Gastrocnemius medialis (tissue), 4 donors: ENCODE measurements around the gene ZFHX2. TPM values are rescaled to one million over a fixed set of nuclear protein-coding genes. Genes with fewer than 3 reads are reported as not detected.
"Not testable (repeated sequence)": the region's sequence is repeated elsewhere in the genome, so short reads cannot be mapped to it uniquely, and the experiment has no call there.

Experiments used
- ATAC-seq, 2 donors: fragments of 150-250 bp; one replicate each; pipeline ENCODE4 v1.9.1; 2016
- DNase-seq, 2 donors: peaks; one replicate each; pipeline ENCODE4 v3.0.0-alpha.2; 2019
- H3K27ac ChIP-seq, 4 donors: fragments of 200-600 bp; sonication (generic); 1 replicate in 1 of 4; 2 replicates in 3 of 4; pipeline ENCODE4 v1.5.1; 2016 to 2018; ENCODE audit warnings: mild to moderate bottlenecking in 2 of 4, moderate library complexity in 1 of 4
- H3K27me3 ChIP-seq, 3 donors: fragments of 200-600 bp; sonication (generic) in 2 of 3; 1 replicate in 1 of 3; 2 replicates in 2 of 3; pipeline versions ENCODE4 v1.5.1 to v1.6.0; 2016 to 2019; ENCODE audit warnings: mild to moderate bottlenecking in 1 of 3, moderate library complexity in 1 of 3
- H3K36me3 ChIP-seq, 2 donors: fragments of 200-600 bp; sonication (generic) in 1 of 2; one replicate each; pipeline ENCODE4 v1.5.1; 2017 to 2018
- H3K4me1 ChIP-seq, 2 donors: fragments of 200-600 bp; sonication (generic) in 1 of 2; one replicate each; pipeline ENCODE4 v1.5.1; 2016 to 2017; ENCODE audit warnings: mild to moderate bottlenecking in 2 of 2
- H3K4me3 ChIP-seq, 4 donors: fragments of 200-600 bp; sonication (generic) in 3 of 4; 1 replicate in 1 of 4; 2 replicates in 3 of 4; pipeline ENCODE4 v1.5.1; 2016 to 2019; ENCODE audit warnings: mild to moderate bottlenecking in 2 of 4
- H3K9me3 ChIP-seq, 3 donors: fragments of 200-600 bp; sonication (generic) in 2 of 3; 1 replicate in 1 of 3; 2 replicates in 2 of 3; pipeline ENCODE4 v1.5.1; 2016 to 2019
- CTCF ChIP-seq, 5 experiments: fragments of 450-650 bp in 3 of 5; fragments of 200-600 bp in 2 of 5; sonication (generic) in 2 of 5; IDR thresholded peaks in 4 of 5; conservative IDR thresholded peaks in 1 of 5; 1 replicate in 4 of 5; 2 replicates in 1 of 5; pipeline ENCODE4 v1.5.1; 2016 to 2019; ENCODE audit warnings: antibody characterized with exemption in 5 of 5, mild to moderate bottlenecking in 3 of 5, moderate library complexity in 3 of 5
- POLR2A ChIP-seq, 2 donors: fragments of 450-650 bp; IDR thresholded peaks; one replicate each; pipeline ENCODE4 v1.6.1; 2017; ENCODE audit warnings: antibody characterized with exemption in 2 of 2, mild to moderate bottlenecking in 2 of 2, moderate library complexity in 2 of 2
- in situ Hi-C, 4 donors: fragments of 200-750 bp; cut with MboI; loops; one replicate each; pipeline versions ENCODE4 v1.15.0 to v1.8.0; 2017; ENCODE audit warnings: low sequenced_read_pairs in 4 of 4
- intact Hi-C: fragments of 100-400 bp; cut with DNase I; formaldehyde crosslinking; loops from one replicate; pipeline ENCODE4 v1.15.1; 2023; ENCODE audit warnings: low total_unique reads
- total RNA-seq, 4 donors: library from RNA; depleted of rRNA; stranded (reverse); fragments of >200 nt; gene quantifications; one replicate each; pipeline versions ENCODE4 v1.1.0 to v1.2.3, GENCODE V29; 2016

The ZFHX2 gene
- total RNA-seq, 4 donors from 2014 or later = 0.23 to 0.44 (median 0.41) TPM; not detected in 1

- DNase-seq (no peak), ATAC-seq (no peak)
- H3K36me3 ChIP-seq = no peaks in the 10 kb centered on the region
- no peaks in the 10 kb centered on the region for H3K9me3 ChIP-seq
- no peak for TF ChIP-seq CTCF (IDR thresholded peaks at IDR 0.05 in 4 of 5, conservative IDR thresholded peaks at IDR 0.05 in 1 of 5)
- no peak for TF ChIP-seq POLR2A (IDR thresholded peaks at IDR 0.05)
- in situ Hi-C loops = no loop called here
- H3K27me3 ChIP-seq = no peaks in the 10 kb centered on the region
- no peak overlapping the region for H3K4me3 ChIP-seq
- H3K4me1 ChIP-seq = no peaks in the 10 kb centered on the region
- intact Hi-C loops = no loop called here
- H3K27ac ChIP-seq = no peak overlapping the region
Observed at GRCh38 chr14:23538785-23539184, 12.8 kb downstream of the ZFHX2 start.

- H3K27ac ChIP-seq = no peak overlapping the region
- no peak for TF ChIP-seq CTCF (IDR thresholded peaks at IDR 0.05 in 4 of 5, conservative IDR thresholded peaks at IDR 0.05 in 1 of 5)
- TF ChIP-seq POLR2A (IDR thresholded peaks at IDR 0.05) = no peak
- ATAC-seq (no peak), DNase-seq (no peak)
- intact Hi-C loops (no loop called here), in situ Hi-C loops (no loop called here)
- H3K4me1 ChIP-seq = no peaks in the 10 kb centered on the region
- H3K27me3 ChIP-seq = no peaks in the 10 kb centered on the region
- H3K36me3 ChIP-seq = no peaks in the 10 kb centered on the region
- H3K9me3 ChIP-seq = no peaks in the 10 kb centered on the region
- no peak overlapping the region for H3K4me3 ChIP-seq
Observed at GRCh38 chr14:23538050-23538718, 13.4 kb downstream of the ZFHX2 start.

- in situ Hi-C loops = no loop called here
- H3K9me3 ChIP-seq = no peaks in the 10 kb centered on the region
- ATAC-seq (no peak), DNase-seq (no peak)
- H3K36me3 ChIP-seq = no peaks in the 10 kb centered on the region
- no peaks in the 10 kb centered on the region for H3K27me3 ChIP-seq
- no peak overlapping the region for H3K27ac ChIP-seq
- no peaks in the 10 kb centered on the region for H3K4me1 ChIP-seq
- H3K4me3 ChIP-seq = no peak overlapping the region
- no peak for TF ChIP-seq CTCF (IDR thresholded peaks at IDR 0.05 in 4 of 5, conservative IDR thresholded peaks at IDR 0.05 in 1 of 5)
- no peak for TF ChIP-seq POLR2A (IDR thresholded peaks at IDR 0.05)
- intact Hi-C loops = no loop called here
Observed at GRCh38 chr14:23537351-23538049, 14.1 kb downstream of the ZFHX2 start.

GRCh38 chr14:23536906-23537305 lies 14.7 kb downstream of the ZFHX2 start:
- intact Hi-C loops, in situ Hi-C loops, H3K4me1 ChIP-seq, DNase-seq, H3K27ac ChIP-seq, H3K4me3 ChIP-seq, H3K9me3 ChIP-seq, H3K36me3 ChIP-seq, ATAC-seq, H3K27me3 ChIP-seq: not testable (repeated sequence)

GRCh38 chr14:23536494-23536893 lies 15.1 kb downstream of the ZFHX2 start:
- no peaks in the 10 kb centered on the region for H3K27me3 ChIP-seq
- no peak for TF ChIP-seq CTCF (IDR thresholded peaks at IDR 0.05 in 4 of 5, conservative IDR thresholded peaks at IDR 0.05 in 1 of 5)
- no peak for TF ChIP-seq POLR2A (IDR thresholded peaks at IDR 0.05)
- no peaks in the 10 kb centered on the region for H3K36me3 ChIP-seq
- intact Hi-C loops = no loop called here
- H3K9me3 ChIP-seq = no peaks in the 10 kb centered on the region
- H3K27ac ChIP-seq = no peak overlapping the region
- in situ Hi-C loops = no loop called here
- no peak for DNase-seq
- no peak for ATAC-seq
- H3K4me3 ChIP-seq = no peak overlapping the region
- H3K4me1 ChIP-seq = no peaks in the 10 kb centered on the region
